Stimulated activated CD8-positive, alpha-beta memory T cell treated with anti-CD3 and anti-CD28 coated beads, Interleukin-7, amount 100 ng/mL, for 4 hours (primary cell): ENCODE results near the gene ITM2B.
A peak's percentile ranks its signal among the peaks of the same experiment; 100 is the strongest.

Source experiments
- DNase-seq, 2 donors: peaks; one replicate each; pipeline ENCODE4 v3.0.0-alpha.2; 2020; ENCODE audit warnings: low read depth in 2 of 2

The ITM2B gene

GRCh38 chr13:48258430-48258829 is 25.4 kb downstream of the ITM2B start:
- no peak for DNase-seq

GRCh38 chr13:48260970-48261369 is 28.0 kb downstream of the ITM2B start:
- DNase-seq, result no peak

GRCh38 chr13:48263196-48263595 is 30.2 kb downstream of the ITM2B start:
- DNase-seq, result no peak

GRCh38 chr13:48264058-48264457 is 31.1 kb downstream of the ITM2B start:
- no peak for DNase-seq

GRCh38 chr13:48265217-48265815 is 32.3 kb downstream of the ITM2B start:
- DNase-seq, result peak in 1 of 2 donors; percentile 5

- no peak for DNase-seq
These were observed 33.1 kb downstream of the ITM2B start for GRCh38 chr13:48266150-48266549.

- no peak for DNase-seq
These were observed 34.0 kb downstream of the ITM2B start for GRCh38 chr13:48266701-48267639.

GRCh38 chr13:48268019-48268418 is 35.0 kb downstream of the ITM2B start:
- no peak for DNase-seq

GRCh38 chr13:48273346-48273745 is 40.3 kb downstream of the ITM2B start:
- no peak for DNase-seq

- no peak for DNase-seq
These were observed 42.5 kb downstream of the ITM2B start for GRCh38 chr13:48275507-48275906.

GRCh38 chr13:48278806-48279205 is 45.8 kb downstream of the ITM2B start:
- DNase-seq, result no peak

GRCh38 chr13:48281556-48281955 is 48.5 kb downstream of the ITM2B start:
- no peak for DNase-seq

- DNase-seq, result no peak
These were observed 58.7 kb downstream of the ITM2B start for GRCh38 chr13:48291730-48292129.

GRCh38 chr13:48292650-48293049 is 59.6 kb downstream of the ITM2B start:
- no peak for DNase-seq

- DNase-seq, result no peak
These were observed 61.6 kb downstream of the ITM2B start for GRCh38 chr13:48294653-48295052.

- DNase-seq, result no peak
These were observed 62.3 kb downstream of the ITM2B start for GRCh38 chr13:48295271-48295670.

- DNase-seq, result no peak
These were observed 63.5 kb downstream of the ITM2B start for GRCh38 chr13:48296528-48296927.

- DNase-seq, result no peak
These were observed 64.3 kb downstream of the ITM2B start for GRCh38 chr13:48297131-48297786.

GRCh38 chr13:48299591-48299990 is 66.6 kb downstream of the ITM2B start:
- DNase-seq, result no peak

- DNase-seq, result no peak
These were observed 69.9 kb downstream of the ITM2B start for GRCh38 chr13:48302871-48303358.

- peak; percentile 75 to 86 for DNase-seq
These were observed 70.5 kb downstream of the ITM2B start, which contains the start of gene RB1 for GRCh38 chr13:48303359-48304142. TSS of gene RB1 (plus strand) at chr13:48303751. CDS start at chr13:48303913, 162 bp downstream.
